Right kidney (tissue), 1 donor: ENCODE measurements around the gene HRH1.

Experiments
- DNase-seq: peaks from one replicate; pipeline ENCODE4 v3.0.0-alpha.2; 2016

The HRH1 gene

DNA sequence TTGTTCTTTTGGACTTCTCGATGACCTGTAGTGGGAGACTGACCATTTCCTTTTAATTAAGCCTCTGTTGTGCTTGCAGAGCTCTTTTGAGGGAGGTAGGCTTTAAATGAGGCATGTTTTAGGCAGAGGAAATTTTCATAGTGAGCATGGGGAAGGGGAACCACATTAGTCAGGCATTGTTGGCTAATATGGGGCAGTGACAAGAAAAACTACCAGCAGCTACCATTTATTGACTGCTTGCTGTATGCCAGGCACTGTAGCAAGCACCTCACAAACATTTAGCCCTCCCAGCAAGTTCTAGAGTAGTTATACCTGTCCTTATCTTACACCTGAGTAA lies 128.8 kb downstream of the HRH1 start:
- DNase-seq, result no peak

DNA sequence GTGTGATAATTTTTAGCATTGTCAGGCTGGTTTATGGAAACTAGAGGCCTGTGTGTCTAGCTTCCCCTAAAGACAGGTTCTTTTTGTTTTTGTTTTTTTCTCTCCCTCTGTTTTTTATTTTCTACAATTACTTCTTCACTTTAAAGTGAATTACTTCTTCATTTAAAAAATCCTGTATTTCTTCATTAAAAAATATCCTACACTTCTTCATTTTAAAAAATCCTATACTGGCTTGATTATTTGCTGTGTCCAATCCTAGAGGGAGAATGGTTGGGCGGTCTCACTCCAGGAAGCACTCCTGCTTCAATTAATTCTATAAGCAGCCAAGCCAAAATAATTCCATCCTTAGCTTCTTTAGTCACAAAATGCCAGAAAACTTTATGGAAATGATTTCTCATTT lies 129.7 kb downstream of the HRH1 start:
- DNase-seq, result no peak

DNA sequence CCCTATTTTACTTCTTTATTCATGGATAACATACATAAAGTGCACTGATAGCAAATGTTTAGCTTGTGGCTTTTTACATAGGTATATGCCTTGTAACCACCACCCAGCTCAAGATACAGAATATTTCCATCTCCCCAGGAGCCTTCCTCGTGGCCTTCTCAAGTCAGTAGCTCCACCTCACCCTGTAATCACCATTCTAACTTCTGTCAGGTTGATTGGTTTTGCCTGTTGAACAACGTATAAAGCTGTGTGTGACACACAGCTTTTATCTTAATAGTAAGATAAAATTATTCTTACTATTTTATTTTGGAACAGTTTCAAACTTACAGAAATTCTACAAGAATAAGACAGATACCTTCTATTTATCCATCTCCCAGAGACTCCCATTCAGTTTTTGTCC lies 131.2 kb downstream of the HRH1 start:
- DNase-seq, result no peak

DNA sequence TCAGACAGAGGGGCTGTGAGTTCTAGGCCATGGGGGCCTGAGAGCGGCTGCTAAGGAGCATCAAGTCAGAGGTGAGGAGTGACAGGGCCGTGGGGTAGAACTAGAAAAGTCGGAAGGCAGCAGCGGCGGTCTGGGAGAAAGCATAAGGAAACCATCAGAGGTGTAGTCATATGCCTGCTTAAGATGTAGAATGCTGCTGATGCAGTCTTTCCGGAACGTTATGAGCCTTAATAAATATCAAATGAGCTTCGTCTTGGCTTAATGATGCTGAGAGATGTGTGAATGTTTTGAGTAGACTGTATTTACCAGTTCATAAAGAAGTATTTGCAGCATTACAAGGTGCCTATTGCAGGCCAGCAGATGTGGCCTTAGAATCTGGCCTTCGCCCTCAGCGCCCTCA lies 133.1 kb downstream of the HRH1 start:
- DNase-seq, result no peak

DNA sequence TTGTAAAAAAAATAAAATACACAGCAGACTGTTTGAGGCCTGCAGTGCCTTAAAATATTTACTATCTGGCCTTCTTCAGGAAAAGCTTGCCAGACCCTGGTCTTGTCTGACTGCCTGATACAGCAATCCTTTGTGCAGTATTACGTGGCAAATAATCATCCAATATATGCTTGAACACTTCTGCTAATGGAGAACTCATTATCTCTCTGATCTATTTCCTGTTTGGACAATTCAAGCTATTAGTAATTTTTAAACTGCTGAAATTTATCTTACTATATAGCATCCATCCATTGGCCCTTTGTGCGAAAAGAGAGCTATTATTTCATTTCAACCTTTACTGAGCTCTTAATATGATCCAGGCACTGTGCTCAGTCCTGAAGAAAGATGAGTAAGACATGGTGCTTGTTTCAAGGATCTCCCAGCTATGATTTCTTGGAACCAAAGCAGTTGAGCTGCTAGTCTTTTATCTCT lies 133.8 kb downstream of the HRH1 start:
- no peak for DNase-seq

DNA sequence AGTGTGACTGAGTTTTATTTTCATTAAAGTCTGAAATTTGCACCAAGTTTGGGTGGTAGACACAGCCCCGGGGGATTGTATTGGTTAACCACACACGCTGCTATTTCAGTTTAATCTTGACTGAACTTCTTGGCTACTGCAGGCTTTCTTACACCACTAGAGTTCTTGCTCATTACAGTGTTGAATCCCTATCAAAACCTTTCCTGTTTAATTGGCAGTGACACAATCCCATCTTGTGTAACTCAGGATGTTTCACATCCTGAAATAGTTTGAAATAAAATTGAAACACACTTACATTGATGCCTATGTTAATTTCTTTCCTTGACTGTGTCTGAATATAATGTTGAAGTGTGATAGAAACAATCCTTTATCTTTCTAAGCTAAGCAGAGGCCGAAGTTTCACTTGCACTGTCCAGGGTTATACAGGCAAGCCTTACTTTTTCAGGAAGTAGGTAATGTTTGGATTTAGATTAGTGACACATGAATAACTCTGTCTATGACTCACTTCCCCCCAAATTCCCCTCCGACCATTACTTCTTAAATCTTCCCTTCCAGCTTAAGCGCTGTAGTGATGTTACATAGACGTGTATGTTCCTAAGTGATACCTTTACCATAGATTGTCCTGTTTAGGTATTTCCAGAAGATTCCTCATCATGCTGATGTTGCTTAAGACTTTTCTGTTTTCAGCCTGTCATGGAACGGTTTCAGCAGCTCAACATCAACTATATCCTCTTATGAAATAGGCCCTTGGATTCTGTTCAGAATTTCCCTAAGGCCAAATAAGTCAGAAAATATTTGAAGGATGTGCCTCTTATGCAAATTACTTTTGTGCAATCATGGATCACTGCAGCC lies 134.7 kb downstream of the HRH1 start:
- DNase-seq, result no peak

DNA sequence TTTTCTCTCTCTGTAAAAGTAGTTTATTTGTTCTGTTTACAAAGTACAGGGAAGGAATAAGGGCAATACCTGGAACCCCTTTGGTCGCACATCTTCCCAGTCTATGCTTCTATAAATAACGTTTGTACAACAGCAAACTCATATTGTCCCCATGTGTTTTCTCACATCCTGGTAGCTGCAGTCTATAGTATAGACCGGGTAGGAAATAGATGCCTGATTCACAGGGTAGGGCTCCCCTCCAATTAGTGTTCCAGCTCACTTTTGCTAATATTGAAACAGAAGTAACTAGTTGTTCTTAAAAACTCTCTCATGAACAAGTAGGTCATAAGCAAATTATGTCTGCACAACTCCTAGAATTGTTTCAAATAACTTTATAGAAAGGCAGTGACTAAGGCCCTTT lies 135.6 kb downstream of the HRH1 start:
- DNase-seq, result no peak

DNA sequence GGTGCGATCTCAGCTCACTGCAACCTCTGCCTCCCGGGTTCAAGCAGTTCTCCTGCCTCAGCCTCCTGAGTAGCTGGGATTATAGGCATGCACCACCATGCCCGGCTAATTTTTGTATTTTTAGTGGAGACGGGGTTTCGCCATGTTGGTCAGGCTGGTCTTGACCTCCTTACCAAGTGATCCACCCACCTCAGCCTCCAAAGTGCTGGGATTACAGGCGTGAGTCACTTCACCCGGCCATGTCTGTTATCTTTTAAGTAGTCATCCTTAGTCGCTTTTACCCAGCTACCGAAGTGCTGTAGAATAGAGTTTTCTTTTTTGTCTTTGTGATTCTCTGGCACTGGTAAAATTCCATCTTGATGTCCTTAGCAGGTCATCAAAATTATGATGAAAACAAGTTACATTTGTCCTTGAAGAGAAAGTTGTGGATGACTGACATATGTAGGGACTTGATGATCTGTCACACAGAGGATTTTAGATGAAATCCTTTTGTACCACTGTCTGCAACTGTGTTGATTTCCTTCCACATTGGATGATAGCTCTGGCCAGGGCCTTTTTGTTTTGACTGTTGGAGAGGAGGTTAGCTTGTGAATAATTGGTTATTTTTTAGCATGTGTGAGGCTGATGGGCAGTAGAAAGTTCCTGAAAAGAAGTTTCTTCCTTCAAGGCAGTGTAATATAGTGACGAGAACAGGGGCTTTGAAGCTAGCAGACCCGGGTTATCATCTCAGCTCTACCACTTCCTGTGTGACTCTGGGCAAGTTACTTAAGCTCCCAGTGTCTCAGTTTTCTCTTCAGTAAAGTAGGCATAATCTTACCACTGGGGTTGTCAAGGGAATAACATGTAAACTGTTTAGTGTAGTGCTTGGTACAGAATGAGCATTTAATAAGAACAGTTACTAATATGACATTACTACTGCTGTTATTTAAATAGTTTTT lies 136.7 kb downstream of the HRH1 start:
- no peak for DNase-seq

DNA sequence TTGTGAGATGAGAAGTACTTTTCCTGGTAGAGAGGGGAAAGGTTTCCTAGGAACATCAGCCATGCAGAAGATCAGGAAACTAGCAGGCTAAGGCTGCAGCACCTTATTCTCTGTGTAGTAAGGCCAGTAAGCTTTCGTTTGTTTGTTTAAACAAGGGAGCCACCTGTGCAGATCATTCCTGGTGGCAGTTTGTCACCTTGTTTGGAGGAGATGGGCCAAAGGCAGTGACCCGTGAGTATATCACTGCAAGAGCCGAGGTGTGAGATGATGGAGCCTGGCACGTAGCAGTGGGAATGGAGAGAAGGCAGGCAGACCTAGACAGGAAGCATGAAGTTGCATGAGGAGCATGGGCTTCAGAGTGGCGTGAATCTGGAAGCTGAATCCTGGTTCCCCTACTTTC lies 137.5 kb downstream of the HRH1 start:
- no peak for DNase-seq

DNA sequence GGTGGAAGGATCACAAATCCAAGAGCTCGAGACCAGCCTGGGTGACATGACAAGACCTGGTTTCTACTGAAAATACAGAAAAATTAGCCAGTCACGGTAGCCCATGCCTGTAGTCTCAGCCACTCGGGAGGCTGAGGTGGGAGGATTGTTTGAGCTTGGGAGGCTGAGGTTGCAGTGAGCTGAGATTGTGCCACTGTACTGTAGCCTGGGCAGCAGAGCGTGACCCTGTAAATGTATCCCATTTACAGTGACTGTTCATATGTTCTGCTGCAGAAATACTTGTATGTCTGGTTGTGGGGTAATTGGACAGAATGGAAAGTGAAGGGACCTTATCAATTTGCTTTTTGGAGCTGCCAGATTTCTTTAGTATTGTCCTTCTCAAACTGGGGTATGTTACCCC lies 142.8 kb downstream of the HRH1 start:
- no peak for DNase-seq

DNA sequence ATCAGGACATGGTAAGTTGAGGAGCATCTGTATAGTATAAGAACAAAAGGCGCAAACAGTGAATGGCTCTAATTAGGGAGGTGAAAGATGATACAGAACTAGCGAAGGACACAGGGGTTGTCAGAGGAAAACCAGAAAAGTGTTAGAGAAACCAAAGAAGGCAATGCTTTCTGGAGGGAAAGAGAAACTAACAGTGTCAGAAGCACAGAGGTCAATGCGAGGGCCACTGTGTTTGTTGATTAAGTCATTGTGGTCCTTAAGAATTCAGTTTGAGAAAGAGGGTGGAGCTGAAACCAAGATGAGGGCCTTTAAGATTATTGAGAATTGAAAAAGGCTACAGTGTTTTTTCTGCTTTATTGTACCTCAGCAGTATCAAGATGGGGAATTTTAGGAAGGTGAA lies 146.7 kb downstream of the HRH1 start:
- no peak for DNase-seq

DNA sequence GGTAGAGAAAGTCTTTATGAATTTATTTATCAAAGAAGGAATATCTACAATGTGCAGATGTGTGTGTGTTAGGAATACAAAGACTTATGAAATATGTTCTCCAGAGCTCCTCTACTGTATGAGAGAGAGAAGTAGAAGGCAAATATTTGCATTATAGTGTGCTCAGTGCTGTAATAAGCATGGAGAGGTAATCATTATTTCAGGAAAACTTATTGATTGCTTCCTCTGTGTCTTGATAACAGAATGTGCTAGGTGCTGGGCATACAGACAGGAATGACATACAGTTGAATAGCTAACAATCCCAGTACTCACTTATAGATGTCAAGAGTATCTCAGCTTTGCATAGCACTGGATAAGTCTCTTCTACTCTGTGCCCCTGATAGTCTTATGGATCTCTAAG lies 148.2 kb downstream of the HRH1 start:
- no peak for DNase-seq

DNA sequence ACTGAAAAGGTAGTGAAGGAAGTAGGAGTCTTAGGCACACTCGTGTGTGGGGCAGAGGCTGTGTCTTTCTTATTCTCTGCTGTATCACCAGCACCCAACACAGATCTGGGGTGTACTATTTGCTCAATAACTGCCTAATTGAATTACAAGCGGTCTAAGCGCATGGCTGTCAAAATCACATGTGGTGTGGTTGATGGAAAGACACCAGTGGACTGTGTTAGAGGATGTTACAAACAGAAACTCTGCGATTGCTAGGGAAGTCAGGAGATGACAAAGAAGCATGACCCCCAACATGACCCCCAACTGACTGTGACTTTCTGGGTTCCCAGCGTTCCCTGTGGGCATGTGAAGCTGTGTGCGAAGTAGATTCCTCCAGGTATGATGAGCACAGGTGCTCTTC lies 149.9 kb downstream of the HRH1 start:
- no peak for DNase-seq

DNA sequence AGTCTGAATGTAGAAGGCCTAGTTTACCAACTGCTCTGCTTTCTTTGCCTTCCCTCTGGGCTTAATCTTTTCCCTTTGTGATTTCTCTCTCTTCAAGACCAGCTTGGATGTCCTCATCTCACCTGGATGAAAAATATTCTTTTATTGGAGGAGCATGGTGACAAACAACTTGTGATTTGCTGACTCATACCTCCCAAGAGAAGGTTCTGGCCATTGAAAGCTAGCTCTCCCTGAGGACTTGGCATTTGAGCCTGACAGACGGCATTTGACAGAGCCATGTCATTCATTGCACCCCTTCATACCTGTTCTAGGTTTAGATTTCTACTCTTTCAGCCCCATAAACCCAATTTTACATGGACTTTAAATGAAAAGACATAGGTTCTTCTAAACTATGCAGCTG lies 151.2 kb downstream of the HRH1 start:
- DNase-seq, result no peak

DNA sequence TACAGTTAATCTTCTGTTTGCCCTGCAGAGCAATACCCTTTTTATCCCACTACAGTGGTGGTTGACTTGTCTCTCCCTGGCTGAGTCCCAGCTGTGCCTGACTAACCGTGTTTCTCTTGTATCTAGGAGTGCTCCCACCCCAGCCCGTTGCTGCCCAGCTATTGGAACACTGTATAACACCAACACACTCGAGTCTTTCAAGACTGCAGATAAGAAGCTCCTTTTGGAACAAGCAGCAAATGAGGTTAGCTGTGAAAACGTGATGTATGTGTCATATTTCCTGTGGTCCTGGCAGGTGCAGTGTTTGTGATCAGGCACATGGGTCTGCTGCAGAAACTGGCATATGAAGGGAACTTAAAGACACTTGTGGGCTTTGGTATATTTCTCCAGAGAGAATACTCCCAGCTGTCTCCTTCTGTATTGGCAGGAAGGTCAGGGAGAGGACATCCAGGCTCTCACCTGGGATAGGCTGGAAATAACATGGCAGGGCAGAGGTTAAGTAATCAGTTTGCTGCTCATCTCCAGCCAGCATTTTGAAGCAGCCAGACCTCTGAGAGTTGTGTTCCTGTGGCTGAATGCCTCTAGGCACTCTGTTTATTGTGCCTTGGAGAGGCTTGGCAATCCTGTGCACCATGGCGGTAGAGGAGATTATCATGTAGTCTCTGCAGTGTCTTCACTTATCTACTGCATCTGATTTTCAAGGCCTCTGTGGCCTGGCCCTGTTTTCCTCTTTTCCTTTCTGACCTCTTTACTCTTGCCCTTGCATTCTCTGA lies 152.7 kb downstream of the HRH1 start:
- DNase-seq, result no peak

DNA sequence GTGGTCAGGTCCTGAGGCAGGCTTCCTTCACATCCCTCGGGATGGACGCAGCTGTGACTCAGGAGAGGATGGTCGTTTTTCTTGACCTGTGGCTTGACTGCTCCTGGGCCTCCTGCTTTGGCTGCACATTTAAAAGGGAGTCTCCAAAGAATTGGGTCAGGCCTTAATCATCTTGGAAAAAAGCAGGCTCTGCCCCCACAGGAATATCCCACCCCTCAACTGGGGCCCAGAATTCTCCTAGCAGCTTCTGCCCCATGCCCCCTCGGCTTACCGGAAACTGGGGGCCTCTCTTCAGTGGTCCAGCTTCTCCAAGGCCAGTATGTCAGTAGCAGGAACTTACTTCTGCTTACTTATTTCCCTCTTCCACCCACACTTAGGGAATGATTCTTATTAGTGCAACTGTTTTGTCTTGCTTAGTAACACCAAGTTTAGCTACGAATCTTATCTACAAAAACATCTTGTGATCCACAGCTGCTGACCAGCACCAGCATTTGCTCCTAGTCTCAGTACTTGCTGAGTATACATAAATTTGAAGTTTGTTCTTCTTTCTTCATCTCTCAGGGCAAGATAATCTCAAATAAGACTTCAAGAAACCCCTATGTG lies 153.6 kb downstream of the HRH1 start:
- DNase-seq, result no peak

DNA sequence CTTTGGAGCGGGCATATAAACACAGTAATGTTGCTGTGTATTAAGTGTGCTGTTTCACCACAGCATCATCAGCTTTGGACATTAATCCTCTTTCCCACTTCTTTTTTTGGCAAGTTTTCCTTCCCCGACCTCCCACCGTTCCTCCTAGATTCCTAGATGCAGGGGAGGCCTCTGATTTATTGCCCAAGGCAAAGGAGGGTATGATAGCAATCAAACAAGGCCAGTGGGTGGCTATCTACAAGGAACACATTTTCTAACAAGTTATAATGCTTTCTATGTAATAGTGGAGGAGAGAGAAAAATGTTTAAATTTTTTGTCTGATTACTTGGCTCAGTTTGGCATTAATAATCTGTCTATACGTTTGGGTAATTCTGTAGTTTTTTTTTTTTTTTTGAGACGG lies 156.0 kb downstream of the HRH1 start:
- DNase-seq, result no peak

DNA sequence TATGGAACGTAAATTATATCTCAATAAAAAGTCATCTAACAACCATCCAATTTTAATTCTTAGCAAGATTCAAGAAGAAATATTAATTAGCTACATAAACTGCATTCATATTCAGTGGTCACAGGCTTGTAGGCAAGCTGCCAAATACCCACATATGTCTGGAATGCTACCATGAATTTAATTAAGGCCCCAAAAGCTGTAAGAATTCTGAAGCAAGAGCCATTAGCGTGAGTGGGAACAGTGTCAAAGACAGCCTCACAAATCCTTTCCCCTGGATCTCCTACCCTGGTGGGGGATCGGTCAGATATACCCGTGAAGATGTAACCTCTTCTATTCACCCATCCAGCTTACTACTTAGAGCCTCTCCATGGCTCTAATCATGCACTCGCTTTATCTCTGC lies 157.9 kb downstream of the HRH1 start:
- no peak for DNase-seq
